Omental fat pad (tissue), 4 donors: ENCODE measurements around the gene AHCYL1. TPM values are rescaled to one million over a fixed set of nuclear protein-coding genes. Genes with fewer than 3 reads are reported as not detected.
"Not testable (repeated sequence)": the region's sequence is repeated elsewhere in the genome, so short reads cannot be mapped to it uniquely, and the experiment has no call there.

Source experiments
- ATAC-seq: fragments of 150-250 bp; one replicate; pipeline ENCODE4 v1.9.1; 2016; ENCODE audit warnings: mild to moderate bottlenecking, moderate library complexity; ENCODE audit not compliant: low FRiP score
- DNase-seq: peaks from one replicate; pipeline ENCODE4 v3.0.0-alpha.2; 2019; ENCODE audit warnings: low spot score
- total RNA-seq, 4 donors: library from RNA; depleted of rRNA; stranded (reverse); fragments of >200 nt; gene quantifications; one replicate each; pipeline ENCODE4 v1.1.0, GENCODE V29; 2016
- TF ChIP-seq, protein P1 (sequence below), 3 donors: fragments of 450-650 bp; IDR thresholded peaks; one replicate each; pipeline ENCODE4 v1.5.1; 2016 to 2017; ENCODE audit warnings: antibody characterized with exemption in 3 of 3, mild to moderate bottlenecking in 3 of 3, moderate library complexity in 2 of 3

Gene AHCYL1
- total RNA-seq, 4 donors from 2014 or later = 76.0 to 107 (median 95.8) TPM

DNA sequence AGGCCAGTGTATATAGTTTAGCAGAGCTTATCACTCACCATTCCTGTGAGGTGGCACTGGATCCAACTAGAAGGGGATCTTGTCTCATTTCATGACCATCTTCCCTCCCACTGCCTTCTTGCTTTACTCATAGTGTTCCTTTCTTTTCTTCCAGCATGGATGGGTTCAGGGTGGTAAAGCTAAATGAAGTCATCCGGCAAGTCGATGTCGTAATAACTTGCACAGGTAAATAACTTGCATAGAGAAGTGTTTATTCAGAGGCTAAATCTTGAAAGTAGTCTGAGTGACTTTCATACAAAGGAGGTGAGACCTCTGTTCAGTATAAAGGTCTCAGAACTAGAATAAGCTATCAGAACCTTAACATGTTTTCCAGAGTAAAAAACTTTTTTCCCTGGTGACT is 33.2 kb downstream of the AHCYL1 start:
- TF ChIP-seq, protein P1, sequence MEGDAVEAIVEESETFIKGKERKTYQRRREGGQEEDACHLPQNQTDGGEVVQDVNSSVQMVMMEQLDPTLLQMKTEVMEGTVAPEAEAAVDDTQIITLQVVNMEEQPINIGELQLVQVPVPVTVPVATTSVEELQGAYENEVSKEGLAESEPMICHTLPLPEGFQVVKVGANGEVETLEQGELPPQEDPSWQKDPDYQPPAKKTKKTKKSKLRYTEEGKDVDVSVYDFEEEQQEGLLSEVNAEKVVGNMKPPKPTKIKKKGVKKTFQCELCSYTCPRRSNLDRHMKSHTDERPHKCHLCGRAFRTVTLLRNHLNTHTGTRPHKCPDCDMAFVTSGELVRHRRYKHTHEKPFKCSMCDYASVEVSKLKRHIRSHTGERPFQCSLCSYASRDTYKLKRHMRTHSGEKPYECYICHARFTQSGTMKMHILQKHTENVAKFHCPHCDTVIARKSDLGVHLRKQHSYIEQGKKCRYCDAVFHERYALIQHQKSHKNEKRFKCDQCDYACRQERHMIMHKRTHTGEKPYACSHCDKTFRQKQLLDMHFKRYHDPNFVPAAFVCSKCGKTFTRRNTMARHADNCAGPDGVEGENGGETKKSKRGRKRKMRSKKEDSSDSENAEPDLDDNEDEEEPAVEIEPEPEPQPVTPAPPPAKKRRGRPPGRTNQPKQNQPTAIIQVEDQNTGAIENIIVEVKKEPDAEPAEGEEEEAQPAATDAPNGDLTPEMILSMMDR (IDR thresholded peaks at IDR 0.05) = no peak
- no peak for ATAC-seq
- no peak for DNase-seq

DNA sequence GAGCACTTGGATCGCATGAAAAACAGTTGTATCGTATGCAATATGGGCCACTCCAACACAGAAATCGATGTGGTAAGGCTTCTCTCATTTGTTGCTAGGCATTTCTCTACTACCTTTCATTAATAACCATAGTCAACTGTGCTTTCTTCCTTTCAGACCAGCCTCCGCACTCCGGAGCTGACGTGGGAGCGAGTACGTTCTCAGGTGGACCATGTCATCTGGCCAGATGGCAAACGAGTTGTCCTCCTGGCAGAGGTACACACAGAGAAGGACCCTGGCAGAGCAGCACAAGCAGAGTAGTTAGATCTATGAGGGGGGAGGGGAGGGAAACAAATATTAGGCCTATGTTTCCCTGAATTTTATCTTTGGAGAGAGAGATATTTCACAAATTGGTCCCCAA is 33.8 kb downstream of the AHCYL1 start:
- DNase-seq (no peak), ATAC-seq (no peak)
- TF ChIP-seq, protein P1 (IDR thresholded peaks at IDR 0.05) = no peak

DNA sequence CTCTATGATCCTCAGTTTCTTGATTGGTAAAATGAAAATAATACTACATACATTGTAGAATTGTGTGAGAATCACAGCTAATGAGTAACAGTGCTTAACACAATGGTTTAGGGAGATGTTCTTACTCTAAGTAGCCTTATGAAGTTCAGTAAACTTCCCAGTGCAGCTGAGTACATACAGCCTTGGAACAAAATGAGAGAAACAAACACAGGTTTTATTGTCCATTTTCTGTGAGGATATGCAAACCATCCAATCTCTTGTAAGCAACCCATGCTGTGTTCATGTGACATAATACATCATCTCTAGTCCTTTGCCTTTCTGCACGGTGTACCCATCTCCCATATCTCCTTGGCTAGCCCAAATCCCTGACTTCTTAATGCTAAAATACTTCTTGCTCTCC is 35.2 kb downstream of the AHCYL1 start:
- ATAC-seq (no peak), DNase-seq (no peak)
- TF ChIP-seq, protein P1 (IDR thresholded peaks at IDR 0.05) = no peak

GRCh38 chr1:110021285-110021684 is 36.7 kb downstream of the AHCYL1 start:
- ATAC-seq = no peak
- TF ChIP-seq, protein P1 (IDR thresholded peaks at IDR 0.05) = no peak
- DNase-seq = no peak

DNA sequence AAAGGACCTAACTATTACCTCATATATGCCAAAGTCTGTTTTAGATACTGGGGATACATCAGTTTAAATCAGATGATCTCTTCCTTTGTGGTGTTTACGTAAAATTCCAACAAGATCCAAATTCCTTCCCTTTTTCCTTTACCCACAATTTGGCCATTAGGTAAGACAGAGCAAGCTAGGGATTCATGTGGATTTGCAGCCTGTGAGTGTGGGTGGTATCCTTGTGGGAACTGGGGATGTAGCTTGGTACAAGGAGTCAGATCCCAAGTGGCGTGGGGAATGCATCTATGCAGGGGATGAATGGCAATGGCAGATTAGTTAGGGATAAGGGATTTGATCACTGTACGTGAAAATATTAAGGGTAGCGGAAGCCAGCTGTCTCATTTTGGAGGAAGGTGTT is 40.0 kb downstream of the AHCYL1 start:
- DNase-seq (no peak), ATAC-seq (no peak)
- TF ChIP-seq, protein P1 (IDR thresholded peaks at IDR 0.05) = no peak

- not testable (repeated sequence) for DNase-seq, ATAC-seq
Observed at GRCh38 chr1:110030687-110031086, 46.1 kb downstream of the AHCYL1 start.

- no peak for DNase-seq
- TF ChIP-seq, protein P1 (IDR thresholded peaks at IDR 0.05) = no peak
- no peak for ATAC-seq
Observed at GRCh38 chr1:110032327-110032726, 47.8 kb downstream of the AHCYL1 start.

DNA sequence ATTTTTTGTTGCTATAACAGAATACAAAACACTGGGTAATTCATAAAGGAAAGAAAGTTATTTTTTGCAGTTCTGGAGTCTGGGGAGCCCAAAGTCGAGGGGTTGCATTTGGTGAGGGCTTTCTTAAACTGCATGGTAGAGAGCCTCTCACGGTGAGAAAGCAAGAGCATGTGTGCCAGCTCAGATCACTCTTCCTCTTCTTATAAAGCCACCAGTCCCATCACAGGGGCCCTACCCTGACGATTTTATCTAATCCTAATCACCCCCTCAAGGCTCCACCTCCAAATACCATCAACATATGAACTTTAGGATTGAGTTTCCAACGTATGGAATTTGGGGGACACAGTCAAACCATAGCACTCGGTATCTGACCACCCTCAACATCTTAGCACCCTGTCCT is 48.9 kb downstream of the AHCYL1 start:
- ATAC-seq (no peak), DNase-seq (no peak)
- TF ChIP-seq, protein P1 (IDR thresholded peaks at IDR 0.05) = no peak
